GM12878 (cell line): ENCODE measurements around the gene CHD5. TPM values are rescaled to one million over a fixed set of nuclear protein-coding genes. Genes with fewer than 3 reads are reported as not detected.

ENCODE experiments used
- ATAC-seq: fragments of 200-7000 bp; cut with Tn5 transposase; 3 replicates; pipeline ENCODE4 v1.9.1; 2020; ENCODE audit warnings: mild to moderate bottlenecking, moderate library complexity
- BruUV-seq: library from RNA; stranded (reverse); fragments of 400-500 nt; replicated peaks from 2 replicates; lab custom pipeline; 2021; lab: Mats Ljungman, UMichigan
- CTCF ChIA-PET: fragments of 300-600 bp; sonication (Branson Sonifier 250); formaldehyde crosslinking; extraction: SDS; loops from one replicate; lab custom pipeline; 2021; ENCODE audit warnings: inconsistent platforms; lab: Yijun Ruan, JAX
- POLR2A ChIA-PET: fragments of 350-600 bp; formaldehyde crosslinking; extraction: SDS; loops from one replicate; lab custom pipeline; 2021; ENCODE audit warnings: inconsistent platforms; lab: Charles Lee
- RAD21 ChIA-PET: fragments of 300-600 bp; sonication (Branson Sonifier 250); formaldehyde crosslinking; loops from one replicate; lab custom pipeline; 2023; ENCODE audit warnings: antibody characterized with exemption; ENCODE audit not compliant: unreplicated experiment; lab: Charles Lee
- SMC1A ChIA-PET: fragments of 300-600 bp; sonication (Branson Sonifier 250); formaldehyde crosslinking; loops from one replicate; lab custom pipeline; 2023; ENCODE audit not compliant: unreplicated experiment, uncharacterized antibody; lab: Charles Lee
- DNase-seq: peaks from one replicate; pipeline ENCODE4 v3.0.0-alpha.2; 2011; ENCODE audit warnings: low read depth, low spot score
- FAIRE-seq: peaks from 3 replicates; lab custom pipeline; 2011; peaks lifted over from hg19 to GRCh38; lab: Jason Lieb, UNC
- H2AFZ ChIP-seq: 2 replicates; pipeline ENCODE4 v1.6.0; 2011; ENCODE audit warnings: low read depth, low read length, control low read depth; ENCODE audit not compliant: control insufficient read depth
- H3K27ac ChIP-seq: 2 replicates; pipeline ENCODE4 v1.5.1; 2011; ENCODE audit warnings: control low read depth; ENCODE audit not compliant: control insufficient read depth, insufficient read depth
- H3K27me3 ChIP-seq, 2 experiments: replicated peaks in 1 of 2; 2 replicates each; pipeline versions ENCODE4 v1.6.0 to v1.6.1; 2011; ENCODE audit warnings: low read length in 1 of 2; ENCODE audit not compliant: control insufficient read depth in 2 of 2, insufficient read depth in 2 of 2
- H3K36me3 ChIP-seq, 2 experiments: 2 replicates each; pipeline ENCODE4 v1.5.1; 2011; ENCODE audit warnings: low read length in 1 of 2; ENCODE audit not compliant: control insufficient read depth in 2 of 2, insufficient read depth in 2 of 2
- H3K4me1 ChIP-seq: 2 replicates; pipeline ENCODE4 v1.6.1; 2011; ENCODE audit warnings: mild to moderate bottlenecking, low read length, moderate library complexity, mixed read lengths; ENCODE audit not compliant: control insufficient read depth, insufficient read depth
- H3K4me2 ChIP-seq: 2 replicates; pipeline ENCODE4 v1.6.0; 2011; ENCODE audit warnings: control low read depth; ENCODE audit not compliant: control insufficient read depth, insufficient read depth
- H3K4me3 ChIP-seq: fragments of 200-600 bp; sonication (generic); 2 replicates; pipeline ENCODE4 v1.5.1; 2016
- H3K79me2 ChIP-seq: 2 replicates; pipeline ENCODE4 v1.6.0; 2011; ENCODE audit warnings: low read length; ENCODE audit not compliant: control insufficient read depth, insufficient read depth
- H3K9ac ChIP-seq: 2 replicates; pipeline ENCODE4 v1.8.0; 2011; ENCODE audit warnings: low read length, control low read depth, mixed read lengths; ENCODE audit not compliant: control insufficient read depth, insufficient read depth
- H3K9me3 ChIP-seq: replicated peaks from 3 replicates; pipeline ENCODE4 v1.5.1; 2011; ENCODE audit warnings: mild to moderate bottlenecking, low read length; ENCODE audit not compliant: control insufficient read depth, insufficient read depth
- H4K20me1 ChIP-seq: 2 replicates; pipeline ENCODE4 v1.6.0; 2011; ENCODE audit not compliant: control insufficient read depth, insufficient read depth
- ATF3 ChIP-seq: IDR thresholded peaks from 2 replicates; pipeline ENCODE4 v1.6.1; 2011; ENCODE audit warnings: low read depth, mild to moderate bottlenecking, low read length, moderate library complexity, borderline replicate concordance; ENCODE audit errors: extremely low read depth
- CHD2 ChIP-seq: IDR thresholded peaks from 2 replicates; pipeline ENCODE4 v1.6.1; 2011; ENCODE audit warnings: low read depth, low read length, improper control_type of control experiment, borderline replicate concordance
- DPF2 ChIP-seq: fragments of 450-650 bp; IDR thresholded peaks from 2 replicates; pipeline ENCODE4 v1.6.1; 2017; ENCODE audit warnings: mild to moderate bottlenecking
- EP300 ChIP-seq, 2 experiments: fragments of 150-350 bp in 1 of 2; IDR thresholded peaks; 2 replicates each; pipeline ENCODE4 v1.6.1; 2011 to 2012; ENCODE audit warnings: low read depth in 2 of 2, low read length in 2 of 2, borderline replicate concordance in 1 of 2, improper control_type of control experiment in 1 of 2, inconsistent platforms in 1 of 2; ENCODE audit not compliant: control insufficient read depth in 1 of 2
- MTA3 ChIP-seq: IDR thresholded peaks from 2 replicates; pipeline ENCODE4 v1.6.1; 2012; ENCODE audit warnings: low read length, inconsistent platforms, borderline replicate concordance
- PRDM15 ChIP-seq: fragments of 450-650 bp; formaldehyde crosslinking; IDR thresholded peaks from 2 replicates; pipeline ENCODE4 v1.4.0; 2020; ENCODE audit warnings: mild to moderate bottlenecking, moderate library complexity
- RUNX3 ChIP-seq: IDR thresholded peaks from 2 replicates; pipeline ENCODE4 v1.6.1; 2012; ENCODE audit warnings: low read length, inconsistent platforms
- SREBF1 ChIP-seq: IDR thresholded peaks from 2 replicates; pipeline ENCODE4 v1.6.1; 2012; ENCODE audit warnings: mild to moderate bottlenecking, low read length
- ZBED1 ChIP-seq: IDR thresholded peaks from 2 replicates; pipeline ENCODE4 v1.6.1; 2016; ENCODE audit warnings: borderline replicate concordance
- ZNF384 ChIP-seq: IDR thresholded peaks from 2 replicates; pipeline ENCODE4 v1.6.1; 2012; ENCODE audit warnings: low read depth, mild to moderate bottlenecking, low read length, improper control_type of control experiment, borderline replicate concordance
- WGBS: methylation state at CpG from one replicate; pipeline ENCODE4 v1.1.6; 2016; ENCODE audit warnings: low lambda C conversion rate; ENCODE audit not compliant: insufficient replicate concordance, insufficient coverage; ENCODE audit errors: missing lambda C conversion rate; 5-methylcytosine and 5-hydroxymethylcytosine counted together
- in situ Hi-C: fragments of 300-500 bp; cut with MboI; formaldehyde crosslinking; loops from 9 replicates; pipeline ENCODE4 v1.14.3; 2018; ENCODE audit warnings: mixed read lengths
- intact Hi-C: fragments of 100-400 bp; cut with micrococcal nuclease; formaldehyde crosslinking; loops from one replicate; pipeline ENCODE4 v1.14.2; 2022; ENCODE audit not compliant: unreplicated experiment
- polyA plus RNA-seq, 11 experiments: library from polyadenylated mRNA; depleted of rRNA in 4 of 11; unstranded in 6 of 11; stranded (reverse) in 5 of 11; fragments of >200 nt; fragmentation: Nextera tagmentation in 4 of 11; fragmentation: Illumina TruSeq in 1 of 11; extraction: Ambion mirVana in 4 of 11; extraction: Trizol in 1 of 11; gene quantifications; 1 replicate in 1 of 11; 2 replicates in 10 of 11; pipeline versions ENCODE4 v1.2.1 to v1.2.3, GENCODE V29; 2011 to 2016; ENCODE audit warnings: inconsistent platforms in 2 of 11, missing spikeins in 2 of 11, low read depth in 1 of 11
- total RNA-seq, 4 experiments: library from RNA; depleted of rRNA in 3 of 4; stranded (reverse); fragments of >200 nt in 3 of 4; fragmentation: Illumina TruSeq in 1 of 4; extraction: Trizol in 1 of 4; gene quantifications; 2 replicates each; pipeline versions ENCODE4 v1.2.1 to v1.2.3, GENCODE V29; 2013 to 2021

Gene CHD5
- total and polyA plus RNA-seq, 10 of the 15 experiments (the other 5 are each of a cell fraction or from before 2014, with no cell fraction given): 0.03 to 0.49 (median 0.13) TPM; not detected in 3

GRCh38 chr1:6163191-6163972 is 16.7 kb downstream of the CHD5 start:
- H4K20me1 ChIP-seq: no peaks in the 10 kb centered on the region
- TF ChIP-seq RUNX3 (no peak), ZBED1 (no peak), SREBF1 (no peak), MTA3 (no peak), ATF3 (no peak), DPF2 (no peak), PRDM15 (no peak), EP300 (IDR thresholded peaks at IDR 0.05; ENCODE audit: borderline replicate concordance in 1 of 2, control insufficient read depth in 1 of 2, low read depth in 2 of 2, low read length in 2 of 2) (no peak), CHD2 (no peak), ZNF384 (no peak)
- WGBS: 40% methylated on average over 15 of the region's 15 CpGs
- no peaks in the 10 kb centered on the region for H3K4me1 ChIP-seq
- no peaks in the 10 kb centered on the region for H3K36me3 ChIP-seq
- ChIA-PET POLR2A (no interaction called here), RAD21 (no interaction called here), CTCF (no interaction called here), SMC1A (no interaction called here)
- H2AFZ ChIP-seq: no peak overlapping the region
- no peak overlapping the region for H3K27ac ChIP-seq
- ATAC-seq (no peak), DNase-seq (no peak), FAIRE-seq (no peak)
- no TSS peak for BruUV-seq
- intact Hi-C loops (no loop called here), in situ Hi-C loops (no loop called here)
- no peaks in the 10 kb centered on the region; a peak in 2 of 4 replicates for H3K27me3 ChIP-seq
- H3K4me2 ChIP-seq: no peak overlapping the region
- H3K9me3 ChIP-seq: no peaks in the 10 kb centered on the region
- no peak overlapping the region for H3K9ac ChIP-seq
- H3K4me3 ChIP-seq: no peak overlapping the region
- no peaks in the 10 kb centered on the region for H3K79me2 ChIP-seq
